H9 (cell line): Measurements from ENCODE around the gene ST3GAL6. TPM values are rescaled to one million over a fixed set of nuclear protein-coding genes. Genes with fewer than 3 reads are reported as not detected.
A peak's percentile ranks its signal among the peaks of the same experiment; 100 is the strongest.

Experiments used
- DNase-seq: peaks from one replicate; pipeline ENCODE4 v3.0.0-alpha.2; 2017
- H2AFZ ChIP-seq: one replicate; pipeline ENCODE4 v1.6.1; 2013; ENCODE audit warnings: mild to moderate bottlenecking, low read length, control low read depth, moderate library complexity
- H2AK5ac ChIP-seq: 2 replicates; pipeline ENCODE4 v1.6.1; 2013; ENCODE audit warnings: low read length, control low read depth, mixed read lengths; ENCODE audit not compliant: insufficient read length
- H2BK120ac ChIP-seq: one replicate; pipeline ENCODE4 v1.6.1; 2013; ENCODE audit warnings: low read depth, mild to moderate bottlenecking, low read length, control low read depth, inconsistent platforms; ENCODE audit not compliant: poor library complexity, severe bottlenecking
- H2BK12ac ChIP-seq: 2 replicates; pipeline ENCODE4 v1.6.1; 2013; ENCODE audit warnings: low read length, control low read depth, mixed read lengths, low read depth; ENCODE audit not compliant: insufficient read length
- H2BK15ac ChIP-seq: 2 replicates; pipeline ENCODE4 v1.6.1; 2013; ENCODE audit warnings: low read depth, low read length, control low read depth
- H2BK20ac ChIP-seq: one replicate; pipeline ENCODE4 v1.6.1; 2013; ENCODE audit warnings: low read depth, mild to moderate bottlenecking, low read length, control low read depth, inconsistent platforms; ENCODE audit not compliant: poor library complexity, severe bottlenecking
- H2BK5ac ChIP-seq: 2 replicates; pipeline ENCODE4 v1.6.1; 2013; ENCODE audit warnings: low read length, control low read depth, mixed read lengths; ENCODE audit not compliant: insufficient read length
- H3K14ac ChIP-seq: 2 replicates; pipeline ENCODE4 v1.6.1; 2013; ENCODE audit warnings: low read length, control low read depth; ENCODE audit not compliant: insufficient read depth
- H3K18ac ChIP-seq: 2 replicates; pipeline ENCODE4 v1.6.1; 2013; ENCODE audit warnings: low read depth, mild to moderate bottlenecking, mixed read lengths, low read length, control low read depth; ENCODE audit not compliant: insufficient read length
- H3K23ac ChIP-seq: 2 replicates; pipeline ENCODE4 v1.6.1; 2013; ENCODE audit warnings: low read length, control low read depth, mixed read lengths, low read depth; ENCODE audit not compliant: insufficient read length
- H3K23me2 ChIP-seq: 2 replicates; pipeline ENCODE4 v1.6.1; 2013; ENCODE audit warnings: low read depth, mild to moderate bottlenecking, mixed read lengths, low read length, control low read depth; ENCODE audit not compliant: insufficient read length, poor library complexity, severe bottlenecking
- H3K27ac ChIP-seq: 2 replicates; pipeline ENCODE4 v1.5.1; 2013; ENCODE audit warnings: low read length, control low read depth, mixed read lengths, low read depth; ENCODE audit not compliant: insufficient read length
- H3K27me3 ChIP-seq: 2 replicates; pipeline ENCODE4 v1.6.1; 2013; ENCODE audit warnings: low read length, control low read depth, inconsistent platforms; ENCODE audit not compliant: insufficient read depth
- H3K4ac ChIP-seq: 2 replicates; pipeline ENCODE4 v1.6.1; 2013; ENCODE audit warnings: low read depth, mild to moderate bottlenecking, control low read depth, inconsistent platforms, low read length, moderate library complexity
- H3K4me1 ChIP-seq: 2 replicates; pipeline ENCODE4 v1.6.1; 2013; ENCODE audit warnings: low read length, control low read depth, inconsistent platforms; ENCODE audit not compliant: insufficient read depth
- H3K4me2 ChIP-seq: 2 replicates; pipeline ENCODE4 v1.6.1; 2013; ENCODE audit warnings: low read length, control low read depth, mixed read lengths; ENCODE audit not compliant: insufficient read length, insufficient read depth
- H3K56ac ChIP-seq: 2 replicates; pipeline ENCODE4 v1.6.1; 2013; ENCODE audit warnings: low read depth, mild to moderate bottlenecking, mixed read lengths, low read length, control low read depth; ENCODE audit not compliant: insufficient read length
- H3K79me1 ChIP-seq: 2 replicates; pipeline ENCODE4 v1.6.1; 2013; ENCODE audit warnings: low read depth, mild to moderate bottlenecking, moderate library complexity, low read length, control low read depth, inconsistent platforms; ENCODE audit not compliant: insufficient read depth, poor library complexity, severe bottlenecking
- H3K79me2 ChIP-seq: 2 replicates; pipeline ENCODE4 v1.6.1; 2013; ENCODE audit warnings: low read length, control low read depth, inconsistent platforms; ENCODE audit not compliant: insufficient read depth
- H3K9ac ChIP-seq: 2 replicates; pipeline ENCODE4 v1.6.1; 2013; ENCODE audit warnings: low read length, control low read depth, mixed read lengths; ENCODE audit not compliant: insufficient read length; ENCODE audit errors: extremely low read depth
- H3K9me3 ChIP-seq: one replicate; pipeline ENCODE4 v1.6.1; 2013; ENCODE audit warnings: low read depth, low read length, inconsistent platforms; ENCODE audit not compliant: control insufficient read depth
- H3T11ph ChIP-seq: one replicate; pipeline ENCODE4 v1.6.1; 2013; ENCODE audit warnings: mild to moderate bottlenecking, low read length, control low read depth, inconsistent platforms
- H4K20me1 ChIP-seq: one replicate; pipeline ENCODE4 v1.6.1; 2013; ENCODE audit not compliant: control insufficient read depth, insufficient read length, insufficient read depth
- H4K5ac ChIP-seq: 2 replicates; pipeline ENCODE4 v1.6.1; 2013; ENCODE audit warnings: low read depth, mild to moderate bottlenecking, mixed read lengths, low read length, control low read depth; ENCODE audit not compliant: insufficient read length
- H4K8ac ChIP-seq: replicated peaks from 2 replicates; pipeline ENCODE4 v1.6.1; 2013; ENCODE audit warnings: low read length, control low read depth, mixed read lengths, low read depth; ENCODE audit not compliant: insufficient read length
- H4K91ac ChIP-seq: 2 replicates; pipeline ENCODE4 v1.6.1; 2013; ENCODE audit warnings: low read depth, mild to moderate bottlenecking, moderate library complexity, mixed read lengths, low read length, control low read depth; ENCODE audit not compliant: insufficient read length
- H3K27ac Mint-ChIP-seq, 3 experiments: 2 replicates in 2 of 3; 3 replicates in 1 of 3; pipeline ENCODE4 v1.8.0; 2020 to 2021; ENCODE audit warnings: mixed read lengths in 3 of 3, mild to moderate bottlenecking in 1 of 3, moderate library complexity in 1 of 3
- H3K27me3 Mint-ChIP-seq: 2 replicates; pipeline ENCODE4 v1.8.0; 2021; ENCODE audit warnings: low read depth, mild to moderate bottlenecking, moderate library complexity, mixed read lengths
- H3K36me3 Mint-ChIP-seq, 3 experiments: 2 replicates in 2 of 3; 3 replicates in 1 of 3; pipeline ENCODE4 v1.8.0; 2020 to 2021; ENCODE audit warnings: low read depth in 3 of 3, mixed read lengths in 3 of 3; ENCODE audit not compliant: insufficient read depth in 1 of 3
- H3K4me1 Mint-ChIP-seq, 2 experiments: 2 replicates each; pipeline ENCODE4 v1.8.0; 2020; ENCODE audit warnings: mixed read lengths in 2 of 2
- H3K4me3 Mint-ChIP-seq, 2 experiments: 2 replicates in 1 of 2; 3 replicates in 1 of 2; pipeline ENCODE4 v1.8.0; 2020 to 2021; ENCODE audit warnings: mild to moderate bottlenecking in 2 of 2, mixed read lengths in 2 of 2, moderate library complexity in 1 of 2
- H3K9me3 Mint-ChIP-seq, 2 experiments: 2 replicates in 1 of 2; 3 replicates in 1 of 2; pipeline ENCODE4 v1.8.0; 2020; ENCODE audit warnings: mild to moderate bottlenecking in 2 of 2, mixed read lengths in 2 of 2, moderate library complexity in 1 of 2
- CTCF ChIP-seq: fragments of 200-600 bp; sonication (generic); conservative IDR thresholded peaks from 3 replicates; pipeline ENCODE4 v1.8.0; 2021; ENCODE audit warnings: antibody characterized with exemption, mild to moderate bottlenecking
- WGBS: extraction: QIAGEN DNeasy Blood & Tissue Kit; methylation state at CpG from one replicate; pipeline ENCODE4 v1.1.7; 2013; ENCODE audit warnings: missing lambda C conversion rate, low lambda C conversion rate, mixed read lengths; ENCODE audit not compliant: insufficient read length; ENCODE audit errors: extremely low coverage; 5-methylcytosine and 5-hydroxymethylcytosine counted together
- total RNA-seq: library from RNA; stranded (reverse); gene quantifications from 2 replicates; pipeline ENCODE4 v1.2.1, GENCODE V29; 2021

The ST3GAL6 gene
- total RNA-seq, 1 experiment from 2014 or later = 6.4 TPM

- Histone ChIP-seq H2BK12ac (no peak overlapping the region), H3K27me3 (no peaks in the 10 kb centered on the region), H3K56ac (no peak overlapping the region), H4K5ac (no peak overlapping the region), H3K4me2 (no peak overlapping the region), H3K27ac (no peak overlapping the region), H3K79me1 (no peaks in the 10 kb centered on the region), H3T11ph (no peak overlapping the region), H3K79me2 (no peaks in the 10 kb centered on the region), H3K9ac (no peak overlapping the region), H3K18ac (no peak overlapping the region), H2AFZ (no peak overlapping the region), H2BK5ac (no peak overlapping the region), H2BK20ac (no peak overlapping the region), H3K9me3 (no peaks in the 10 kb centered on the region), H3K23ac (no peak overlapping the region), H3K14ac (no peak overlapping the region), H2BK15ac (no peak overlapping the region), H4K8ac (no peak overlapping the region), H4K20me1 (no peaks in the 10 kb centered on the region), H3K4ac (no peak overlapping the region), H2BK120ac (no peak overlapping the region), H2AK5ac (no peak overlapping the region), H4K91ac (no peak overlapping the region), H3K4me1 (no peaks in the 10 kb centered on the region), H3K23me2 (no peaks in the 10 kb centered on the region)
- H3K27ac Mint-ChIP-seq = peak overlapping the region in 1 of 3 experiments; percentile 11; a peak in 2 of 7 replicates
- H3K4me3 Mint-ChIP-seq = no peak overlapping the region
- no peak for DNase-seq
- no CpG with 5 or more reads among the region's 3 CpGs for WGBS
- H3K9me3 Mint-ChIP-seq = peaks cover 0 to 2% of the 10 kb centered on the region in 2 experiments; a peak in 1 of 5 replicates
- no peak for TF ChIP-seq CTCF
- H3K4me1 Mint-ChIP-seq = no peaks in the 10 kb centered on the region
- H3K27me3 Mint-ChIP-seq = no peaks in the 10 kb centered on the region
- peaks cover 34 to 66% (median 57%) of the 10 kb centered on the region in 3 experiments for H3K36me3 Mint-ChIP-seq
These were observed 46.4 kb downstream of the ST3GAL6 start for GRCh38 chr3:98809557-98809956.
